AG20443 (cell line): Measurements from ENCODE around the gene TH.

Experiments
- DNase-seq: peaks from one replicate; pipeline ENCODE4 v3.0.0; 2012; ENCODE audit warnings: low spot score, mixed read lengths

Gene TH

DNA sequence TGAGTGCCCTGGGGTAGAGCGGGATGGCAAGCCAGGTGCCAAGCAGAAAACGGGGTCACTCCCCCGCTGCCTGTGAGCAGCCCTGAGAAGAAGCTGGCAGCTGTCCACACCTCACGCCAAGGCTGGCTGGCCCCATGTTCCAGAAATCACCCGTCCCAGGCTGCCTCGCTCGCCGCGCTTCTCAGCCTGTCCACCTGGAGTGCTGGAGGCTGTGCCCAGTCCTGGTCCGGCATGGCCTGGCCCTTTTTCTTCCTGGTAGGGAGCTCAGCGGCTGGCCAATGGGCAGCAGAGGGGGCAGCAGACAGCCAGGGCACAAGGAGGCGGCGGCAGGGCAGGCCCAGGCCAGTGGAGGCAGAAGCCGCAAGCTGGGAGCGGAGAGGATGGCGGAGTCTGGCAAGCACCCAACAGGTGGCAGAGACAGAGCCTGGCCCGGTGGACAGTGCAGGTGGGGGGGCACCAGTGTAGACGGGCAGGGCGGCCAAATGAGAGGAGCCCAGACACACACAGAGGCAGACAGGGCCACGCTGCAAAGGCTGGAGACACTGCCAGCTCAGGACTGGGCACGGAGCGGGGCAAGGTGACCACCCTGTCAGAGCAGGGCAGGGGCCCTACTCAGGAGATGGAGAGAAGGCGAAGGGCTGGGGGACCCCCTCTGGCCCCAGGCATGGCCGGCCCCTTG is 37.2 kb upstream of the TH start:
- DNase-seq = no peak

DNA sequence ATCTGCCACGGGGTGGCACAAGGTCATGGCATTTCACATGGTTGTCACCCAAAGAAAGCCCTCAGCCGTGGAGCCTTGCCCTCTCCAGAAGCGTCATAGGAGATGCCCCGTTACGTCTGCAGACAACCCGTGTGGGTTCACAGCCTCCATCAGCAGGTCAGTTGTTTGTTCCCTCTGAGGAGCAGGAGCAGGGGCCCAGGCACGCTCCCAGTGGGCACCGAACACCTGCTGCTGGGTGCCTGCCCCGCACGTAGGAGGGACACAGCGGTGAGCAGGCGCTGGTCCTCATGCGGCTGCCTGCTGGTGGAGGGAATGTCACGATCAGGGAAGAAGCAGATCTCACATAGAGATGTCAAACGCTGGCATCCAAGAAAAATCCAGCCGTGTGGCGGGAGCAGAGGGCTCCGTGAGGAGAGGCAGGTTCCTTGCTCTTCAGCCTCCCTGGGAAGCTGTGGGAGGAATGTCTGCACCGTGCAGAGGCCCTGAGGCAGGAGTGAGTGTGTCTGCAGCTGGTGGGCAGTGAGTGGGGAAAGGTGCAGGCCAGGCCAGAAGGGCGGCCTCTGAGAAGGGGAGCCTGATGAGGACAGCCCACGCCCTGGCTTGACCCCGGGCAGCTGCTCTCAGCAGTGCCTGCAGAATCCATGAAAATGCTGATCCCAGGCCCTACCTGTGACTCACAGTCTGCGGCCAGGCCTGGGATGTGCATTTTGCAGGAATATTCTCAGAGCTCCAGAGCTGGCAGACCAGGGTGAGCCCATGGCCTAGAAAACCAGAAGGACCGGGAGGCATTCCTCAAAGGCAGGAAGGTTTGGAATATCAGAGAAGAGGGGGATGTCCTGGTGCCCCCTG is 36.4 kb upstream of the TH start:
- no peak for DNase-seq

DNA sequence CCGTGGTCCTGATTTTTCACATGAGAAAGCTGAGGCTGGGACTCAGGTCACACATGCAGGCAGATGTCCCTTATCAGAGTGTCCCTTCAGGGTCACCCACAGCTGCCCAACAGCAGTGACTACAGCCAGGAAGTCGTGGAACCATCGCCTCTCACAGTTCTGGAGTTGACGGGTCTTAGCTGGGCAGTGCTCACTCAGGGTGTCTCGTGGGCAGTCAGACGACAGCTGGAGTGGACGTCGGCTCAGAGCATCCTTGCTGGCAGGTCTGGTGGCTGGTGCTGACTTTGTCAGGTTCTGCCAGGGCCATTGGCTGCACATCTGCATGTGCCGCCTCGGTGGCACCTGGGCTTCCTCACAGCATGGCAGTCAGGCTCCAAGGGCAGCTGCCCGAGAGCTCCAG is 35.6 kb upstream of the TH start:
- DNase-seq = no peak

DNA sequence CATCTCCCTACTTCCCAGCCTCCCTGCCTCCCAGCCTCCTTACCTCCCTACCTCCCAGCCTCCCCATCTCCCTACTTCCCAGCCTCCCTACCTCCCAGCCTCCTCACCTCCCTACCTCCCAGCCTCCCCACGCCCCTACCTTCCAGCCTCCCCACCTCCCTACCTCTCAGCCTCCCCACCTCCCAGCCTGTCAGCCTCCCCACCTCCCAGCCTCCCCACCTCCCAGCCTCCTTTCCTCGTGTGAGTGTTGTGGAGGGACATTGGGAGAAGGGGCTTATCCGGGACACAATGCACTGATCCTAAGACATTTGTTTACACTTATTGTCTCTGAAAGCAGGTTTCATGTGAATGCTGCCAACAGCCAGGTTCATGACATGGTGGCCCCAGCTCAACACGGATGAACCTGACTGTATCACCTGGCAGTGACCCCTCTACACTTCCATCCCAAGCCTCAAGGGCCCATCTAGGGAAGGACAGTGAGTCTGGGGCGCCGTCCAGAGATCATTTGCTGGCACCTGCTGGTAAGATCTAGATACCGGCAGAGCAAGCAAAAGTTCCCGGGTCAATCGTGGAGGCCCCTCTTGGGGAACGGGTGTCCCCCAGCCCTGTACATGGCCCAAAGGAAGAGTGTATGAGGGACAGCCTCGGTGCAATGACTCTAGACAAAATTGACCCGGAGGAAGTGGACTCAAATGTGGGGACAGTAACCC is 34.5 kb upstream of the TH start:
- no peak for DNase-seq

DNA sequence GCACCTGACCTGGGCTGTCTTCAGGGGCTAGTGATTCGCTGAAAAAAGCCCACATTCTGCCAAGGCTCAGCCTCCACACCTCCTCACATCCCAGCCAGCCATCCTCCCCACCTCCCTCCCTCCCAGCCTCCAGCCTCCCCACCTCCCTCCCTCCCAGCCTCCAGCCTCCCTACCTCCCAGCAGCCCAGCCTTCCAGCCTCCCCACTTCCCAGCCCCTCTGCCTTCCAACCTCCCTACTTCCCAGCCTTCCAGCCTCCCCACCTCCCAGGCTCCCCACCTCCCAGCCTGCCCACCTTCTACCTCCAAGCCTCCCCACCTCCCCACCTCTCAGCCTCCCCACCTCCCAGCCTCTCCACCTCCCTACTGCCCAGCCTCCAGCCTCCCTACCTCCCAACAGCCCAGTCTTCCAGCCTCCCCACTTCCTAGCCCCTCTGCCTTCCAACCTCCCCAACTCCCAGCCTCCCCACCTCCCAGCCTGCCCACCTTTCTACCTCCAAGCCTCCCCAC is 33.7 kb upstream of the TH start:
- no peak for DNase-seq

DNA sequence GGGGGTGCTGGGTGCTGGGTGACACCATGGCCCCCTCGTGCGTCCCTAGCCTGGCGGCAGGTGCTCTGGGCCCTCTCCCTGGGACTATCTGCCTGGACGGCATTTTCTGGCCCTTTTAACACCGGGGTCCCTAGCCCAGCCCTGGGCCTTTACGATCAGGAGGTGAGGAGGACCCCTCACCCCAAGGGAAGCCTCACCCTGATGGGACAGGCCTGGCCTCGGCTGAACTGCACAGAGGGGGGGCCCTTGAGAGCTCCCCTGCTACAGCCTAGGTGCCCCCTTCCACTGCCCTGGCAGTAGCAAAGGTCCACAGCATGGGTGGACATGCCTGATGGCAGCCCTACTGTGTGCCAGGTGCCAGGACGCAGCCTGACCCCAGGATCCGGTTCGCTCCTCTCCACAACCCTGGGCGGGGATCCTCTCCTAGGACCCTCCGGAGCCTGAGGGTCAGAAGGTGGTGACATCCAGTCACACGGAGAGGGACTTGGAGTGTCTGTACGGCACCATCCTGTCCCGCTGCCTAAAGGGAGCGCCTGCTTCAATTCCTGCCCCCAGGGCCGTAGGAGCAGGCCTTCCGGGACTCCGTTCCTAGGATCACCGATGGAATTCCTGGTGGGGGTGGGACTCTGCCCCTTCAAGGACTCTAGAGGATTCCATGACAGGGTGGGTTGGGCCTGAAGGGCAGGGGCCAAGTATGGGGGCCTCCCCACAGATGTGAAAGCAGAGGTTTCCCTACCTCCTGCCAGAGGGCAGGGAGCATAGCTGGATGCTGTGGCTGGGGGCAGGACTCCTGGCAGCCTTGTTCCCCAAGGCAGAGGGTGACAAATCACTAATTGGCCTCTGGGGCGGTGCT is 33.0 kb upstream of the TH start:
- no peak for DNase-seq

DNA sequence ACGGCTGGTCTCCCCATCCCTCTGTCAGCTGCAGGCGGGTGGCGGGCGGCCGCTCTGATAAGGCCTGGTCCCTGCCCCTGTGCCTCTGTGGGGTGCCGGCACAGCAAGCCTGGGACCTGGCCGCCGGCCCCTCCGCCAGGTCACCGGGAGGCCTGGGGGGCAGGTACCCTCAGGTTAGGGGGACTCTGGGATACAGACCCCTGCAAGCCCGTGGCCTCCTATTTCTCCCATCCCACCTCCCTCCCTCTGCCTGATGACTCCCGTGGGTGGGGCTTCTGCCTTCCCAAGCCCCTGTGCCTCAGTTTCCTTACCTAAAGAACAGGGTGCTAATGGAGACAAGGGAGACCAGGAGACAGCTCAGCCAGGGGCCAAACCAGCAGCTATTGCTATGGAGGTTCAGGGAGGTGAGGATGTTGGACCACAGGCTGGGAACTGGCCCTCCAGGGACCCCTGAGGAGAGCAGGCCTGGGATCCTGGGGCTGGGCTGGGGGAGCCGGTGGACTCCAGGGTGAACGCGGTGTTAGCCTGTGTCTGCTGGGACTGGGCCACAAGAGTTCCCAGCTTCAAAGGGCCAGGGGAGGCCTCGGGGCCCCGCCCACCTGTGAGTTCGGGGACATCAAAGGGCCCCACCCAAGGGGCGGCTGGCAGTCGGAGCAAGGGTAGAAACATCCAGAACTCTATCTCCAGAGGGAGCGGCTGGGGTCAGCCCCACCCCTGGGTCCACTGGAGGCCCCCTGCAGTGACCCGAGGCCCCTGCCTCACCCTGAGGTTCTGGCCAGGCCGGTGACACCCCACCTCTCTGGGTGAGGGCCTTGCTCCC is 32.0 kb upstream of the TH start:
- DNase-seq = no peak

DNA sequence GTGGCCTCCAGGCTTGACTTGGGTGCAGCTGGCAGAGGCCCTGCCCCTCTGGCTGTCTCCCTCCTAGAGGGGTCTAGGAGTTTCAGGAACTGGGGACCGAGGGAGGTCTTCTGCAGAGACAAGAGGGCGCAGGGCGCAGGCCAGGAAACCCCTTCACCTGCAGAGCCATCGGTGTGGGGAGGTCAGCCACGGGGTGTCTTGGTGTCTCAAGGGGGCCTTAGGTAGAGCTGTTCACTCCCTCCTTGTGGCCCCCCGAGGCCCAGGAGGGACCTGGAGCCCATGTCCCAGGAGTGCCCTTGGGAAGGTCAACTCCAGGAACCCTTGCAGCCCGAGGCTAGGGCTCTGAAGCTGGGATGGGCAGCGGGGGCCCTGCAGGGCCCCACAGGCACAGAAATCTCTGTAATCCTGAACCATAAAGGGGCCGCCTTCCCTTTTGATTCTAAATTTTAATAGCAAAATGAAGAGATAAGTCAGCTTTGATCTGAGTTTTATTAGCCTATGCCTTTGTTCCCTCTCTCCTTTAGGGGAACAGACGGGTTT is 31.4 kb upstream of the TH start:
- no peak for DNase-seq

DNA sequence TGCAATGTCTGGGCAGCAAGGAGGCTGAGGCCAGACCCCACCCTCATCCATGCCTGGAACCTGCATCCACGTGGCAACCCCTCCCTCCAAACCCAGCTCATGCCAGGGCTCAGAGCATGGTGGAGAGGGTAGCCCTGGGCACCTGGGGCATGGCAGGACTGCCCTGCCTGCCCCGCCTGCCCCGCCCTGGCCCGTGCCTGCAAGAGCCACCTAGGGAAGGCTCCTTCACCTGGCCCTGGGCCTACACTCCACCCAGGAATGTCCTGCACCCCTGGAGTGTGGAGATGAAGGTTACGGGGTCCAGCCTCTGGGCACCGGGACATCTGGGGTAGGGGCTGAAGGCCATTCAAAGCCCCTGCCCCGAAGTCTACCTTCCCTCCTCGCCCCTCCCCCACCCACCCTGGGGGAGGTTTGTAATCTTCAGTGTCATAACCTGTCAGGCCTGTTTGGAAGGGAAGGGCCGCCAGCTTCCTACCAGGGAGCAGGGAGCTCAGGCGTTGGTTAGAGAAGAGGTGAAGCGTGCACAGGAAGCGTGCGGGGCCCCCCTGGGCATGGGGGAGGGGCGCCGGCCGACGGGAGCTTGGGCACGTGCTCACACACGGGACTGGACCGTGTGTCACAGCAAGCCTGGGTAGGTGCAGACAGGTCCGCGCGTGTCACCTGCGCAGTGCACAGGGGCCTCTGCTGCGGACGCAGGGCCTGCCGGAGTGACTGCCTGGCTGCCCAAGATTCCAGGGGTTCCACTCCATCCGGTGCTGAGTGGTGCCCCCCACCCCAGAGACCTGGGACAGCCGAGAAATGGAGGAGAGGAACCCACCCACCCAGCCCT is 30.7 kb upstream of the TH start:
- no peak for DNase-seq

DNA sequence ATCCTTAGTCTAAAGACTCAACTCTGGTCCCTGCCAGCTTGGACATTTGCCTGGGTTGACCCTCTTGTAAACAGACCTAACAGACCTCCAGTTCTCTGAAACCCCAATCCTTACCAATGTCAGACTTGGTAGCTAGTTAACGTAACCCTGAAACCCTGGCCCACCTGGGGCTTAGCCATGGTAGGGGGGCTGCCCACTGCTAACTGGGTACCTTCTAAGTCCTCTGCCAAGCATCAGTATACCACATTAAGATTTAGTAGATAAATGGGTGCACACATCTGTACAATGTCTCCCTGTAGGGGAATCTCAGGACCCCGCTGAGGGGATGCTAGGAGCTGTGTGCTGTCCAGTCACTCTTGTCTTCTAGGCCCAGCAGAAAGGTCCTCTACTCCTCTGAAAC is 29.9 kb upstream of the TH start:
- DNase-seq = no peak

DNA sequence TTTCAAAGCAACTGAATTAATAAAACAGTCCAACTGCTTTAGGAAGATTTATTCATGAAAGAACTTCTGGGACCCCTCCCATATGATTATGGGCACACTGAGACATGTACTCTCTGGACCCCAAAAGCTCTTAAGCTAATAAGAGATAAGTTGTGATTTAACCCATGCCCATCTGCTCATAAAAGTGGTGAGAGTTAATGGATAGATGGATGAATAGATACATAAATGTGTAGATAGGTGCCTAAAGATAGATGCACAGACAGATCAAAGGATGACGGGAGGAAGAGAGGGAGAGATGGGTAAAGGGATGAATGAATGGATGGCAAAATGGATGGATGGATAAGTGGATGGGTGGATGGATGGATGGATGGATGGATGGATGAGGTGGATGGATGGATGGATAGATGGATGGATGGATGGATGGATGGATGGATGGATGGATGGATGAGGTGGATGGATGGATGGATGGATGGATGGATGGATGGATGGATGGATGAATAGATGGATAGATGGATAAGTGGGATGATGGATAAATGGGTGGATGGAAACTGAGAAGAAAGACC is 29.4 kb upstream of the TH start:
- no peak for DNase-seq

DNA sequence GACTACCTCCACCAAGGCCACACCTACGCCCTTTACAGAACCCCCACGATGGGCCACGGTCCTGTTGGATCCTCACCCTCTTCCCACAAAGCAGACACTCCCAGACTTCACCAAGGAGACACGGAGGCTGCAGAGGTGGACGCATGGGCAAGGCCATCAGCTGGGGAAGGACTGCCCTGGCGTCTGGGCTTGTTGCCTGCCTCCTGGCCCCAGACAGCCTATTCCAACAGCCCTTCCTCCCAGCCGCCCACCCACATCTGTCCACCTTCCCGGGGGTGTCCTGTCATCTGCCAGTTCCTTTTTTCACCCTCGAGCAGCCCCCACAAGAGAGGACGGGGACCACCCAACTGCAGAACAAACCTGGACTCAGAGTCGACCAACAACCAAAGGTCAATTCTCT is 28.9 kb upstream of the TH start:
- DNase-seq = no peak

DNA sequence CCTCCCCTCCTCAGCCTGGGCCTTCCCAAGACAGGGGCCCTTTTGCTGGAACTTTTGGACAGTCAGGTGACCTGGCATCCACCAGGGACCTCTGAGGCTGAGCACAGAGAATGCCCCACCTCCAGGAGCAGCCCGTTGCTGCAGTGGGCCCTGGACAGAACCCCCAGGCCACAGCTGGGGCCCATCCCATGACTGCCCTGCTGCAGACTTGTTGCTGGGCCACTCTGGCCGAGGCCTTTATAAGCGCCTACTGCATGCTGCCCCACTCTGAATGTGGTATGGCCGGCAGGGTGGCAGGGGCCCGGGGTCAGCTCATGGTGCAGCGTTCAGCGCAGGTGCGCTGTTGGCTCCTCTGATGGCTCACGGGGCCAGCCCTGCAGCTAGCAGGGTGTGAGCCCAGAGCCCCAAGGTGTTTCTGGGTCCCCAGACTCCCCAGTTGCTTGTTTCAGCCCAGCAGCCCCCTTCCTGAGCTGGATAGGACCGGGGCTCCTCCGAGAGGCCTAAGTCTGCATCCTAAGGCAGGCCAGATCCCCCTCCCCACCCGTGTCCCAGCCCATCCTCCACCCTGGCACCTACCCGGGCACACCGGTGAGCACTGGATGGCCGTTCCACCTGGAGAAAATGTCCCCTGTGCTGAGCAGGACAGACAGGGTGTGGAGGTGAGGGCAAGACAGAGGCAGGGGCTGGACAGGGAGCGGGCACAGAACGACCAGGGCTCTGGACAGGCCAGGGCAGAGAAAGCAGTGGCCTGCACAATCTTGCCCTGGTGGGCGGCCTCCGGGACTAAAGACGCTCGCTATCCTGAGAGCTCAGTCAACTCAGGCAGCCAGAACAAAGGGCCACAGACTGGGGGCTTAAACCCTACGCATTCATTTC is 28.1 kb upstream of the TH start:
- DNase-seq = no peak

DNA sequence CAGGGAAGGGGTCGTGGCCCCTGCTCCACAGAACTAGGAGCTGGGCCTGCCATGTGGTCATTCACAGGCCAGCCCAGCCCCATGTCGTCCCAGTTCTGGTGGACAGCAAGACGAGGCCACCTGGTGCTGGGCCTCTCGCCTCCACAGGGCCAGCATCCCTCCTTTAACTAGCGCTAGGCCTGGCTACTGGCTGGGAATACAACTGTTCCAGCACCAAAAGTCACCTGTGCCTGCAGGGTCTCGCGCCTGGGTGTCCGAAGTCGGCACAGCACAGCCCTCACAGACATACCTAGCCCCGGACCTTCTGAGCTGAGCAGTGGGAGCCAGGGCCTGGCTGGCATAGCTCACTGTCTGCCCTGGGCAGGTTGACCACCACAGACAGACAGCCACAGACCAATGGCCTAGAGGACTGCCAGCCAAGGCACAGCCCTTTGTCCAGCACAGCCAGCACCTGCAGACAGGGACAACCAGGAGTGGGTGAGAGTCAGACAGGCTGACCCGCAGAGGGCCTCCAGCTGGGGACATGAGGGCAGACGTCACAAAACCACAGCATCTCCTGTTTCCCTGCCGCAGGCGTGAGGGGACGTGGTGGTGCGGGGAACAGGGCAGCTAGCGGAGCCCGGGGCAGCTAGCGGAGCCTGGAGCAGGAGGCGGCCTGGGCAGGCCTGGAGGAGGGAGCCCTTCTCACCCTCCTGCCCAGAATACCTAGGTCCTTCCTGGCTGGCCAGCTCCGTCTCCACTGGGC is 27.2 kb upstream of the TH start:
- DNase-seq = no peak

DNA sequence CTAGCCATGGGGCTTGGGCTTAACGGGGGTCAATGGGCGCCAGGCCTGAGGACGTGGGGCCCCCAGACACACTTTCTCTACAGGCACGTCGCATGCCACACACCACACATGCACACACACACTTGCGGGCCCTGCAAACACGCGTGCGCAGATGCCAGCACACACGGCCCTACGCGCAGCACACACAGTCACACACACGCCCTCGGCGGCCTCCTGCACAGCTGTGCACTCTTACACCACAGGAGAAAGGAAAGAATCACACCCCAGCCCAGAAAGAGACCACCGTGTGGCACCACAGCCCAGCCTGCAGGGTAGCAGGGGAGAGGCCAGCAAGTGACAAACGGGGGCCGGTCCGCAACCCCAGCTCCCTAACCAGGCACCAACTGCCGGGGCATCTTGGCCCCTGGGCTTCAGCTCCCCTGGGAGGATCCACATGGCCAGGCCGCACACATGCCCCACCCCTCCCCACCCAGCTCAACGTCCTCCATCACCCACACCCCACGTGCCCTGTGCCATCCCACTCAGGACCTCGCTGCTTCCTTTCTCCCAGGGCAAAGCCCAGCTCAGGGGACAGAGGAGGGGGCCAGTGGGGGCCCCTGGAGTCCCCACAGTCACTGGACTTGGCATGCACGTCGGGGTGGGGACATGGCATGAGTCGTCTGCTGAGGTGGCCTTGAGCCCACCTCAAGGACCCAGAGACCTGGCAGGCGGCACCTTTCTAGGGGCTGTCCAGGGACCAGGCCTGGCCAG is 26.3 kb upstream of the TH start:
- DNase-seq = no peak

DNA sequence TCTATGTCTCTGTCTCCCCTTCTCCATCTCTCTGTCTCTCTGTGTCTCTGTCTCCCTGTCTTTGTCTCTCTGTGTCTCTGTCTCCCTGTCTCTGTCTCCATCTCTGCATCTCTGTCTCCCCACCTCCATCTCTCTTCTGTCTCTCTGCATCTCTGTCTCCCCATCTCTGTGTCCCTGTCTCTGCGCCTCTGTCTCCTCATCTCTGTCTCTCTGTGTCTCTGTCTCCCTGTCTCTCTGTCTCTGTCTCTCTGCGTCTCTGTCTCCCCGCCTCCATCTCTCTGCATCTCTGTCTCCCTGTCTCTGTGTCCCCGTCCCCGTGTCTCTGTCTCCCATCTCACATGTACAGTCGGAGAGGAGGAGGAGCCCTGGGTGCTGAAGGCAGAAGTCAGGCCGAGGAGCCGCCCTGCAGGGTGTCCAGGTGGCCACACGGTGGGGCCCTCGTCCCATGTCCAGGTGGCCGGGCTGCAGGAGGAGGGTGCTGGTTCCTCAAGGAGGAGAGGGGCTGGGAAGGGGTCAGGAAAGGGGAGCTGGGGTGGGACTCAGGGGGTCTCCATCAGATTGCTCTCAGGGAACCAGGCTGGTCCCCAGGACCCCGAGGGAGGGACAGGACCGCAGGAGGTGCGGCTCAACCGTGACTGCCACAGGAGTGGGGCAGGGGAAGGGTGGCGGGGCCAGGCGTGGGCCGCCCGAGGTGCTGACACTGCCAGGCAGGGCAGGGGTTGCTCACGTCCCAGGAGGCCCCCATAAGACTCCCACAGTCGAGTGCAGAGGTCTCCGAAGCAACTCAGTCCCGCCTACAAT is 25.6 kb upstream of the TH start:
- peak; percentile 89 for DNase-seq
